GM12873 (cell line): ENCODE data around the gene MTMR1.
A peak's percentile ranks its signal among the peaks of the same experiment; 100 is the strongest.

ENCODE experiments used
- TF ChIP-seq, protein P1 (sequence below): IDR thresholded peaks from 2 replicates; pipeline ENCODE4 v1.5.1; 2012; ENCODE audit warnings: low read depth, mild to moderate bottlenecking, moderate library complexity, low read length, control low read depth; ENCODE audit not compliant: insufficient read depth; ENCODE audit errors: missing control alignments

MTMR1 gene

DNA sequence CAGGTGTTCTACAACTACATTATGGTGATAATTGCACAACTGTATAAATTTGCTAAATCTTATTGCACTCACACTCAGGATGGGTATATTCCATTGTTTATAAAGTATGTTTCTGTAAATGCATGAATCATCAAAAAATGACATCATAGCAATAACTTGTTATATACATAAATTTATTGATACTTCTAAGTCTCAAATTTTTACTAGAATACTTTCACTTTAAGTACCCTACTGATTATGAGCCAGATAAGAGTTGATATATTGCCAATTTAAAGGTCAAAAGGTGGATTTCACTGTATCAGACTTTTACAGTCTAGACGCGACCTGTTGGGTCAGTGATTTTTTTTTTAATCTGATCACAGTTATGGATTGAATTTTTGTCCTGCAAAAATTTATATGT is 37.4 kb upstream of the MTMR1 start:
- TF ChIP-seq, protein P1, sequence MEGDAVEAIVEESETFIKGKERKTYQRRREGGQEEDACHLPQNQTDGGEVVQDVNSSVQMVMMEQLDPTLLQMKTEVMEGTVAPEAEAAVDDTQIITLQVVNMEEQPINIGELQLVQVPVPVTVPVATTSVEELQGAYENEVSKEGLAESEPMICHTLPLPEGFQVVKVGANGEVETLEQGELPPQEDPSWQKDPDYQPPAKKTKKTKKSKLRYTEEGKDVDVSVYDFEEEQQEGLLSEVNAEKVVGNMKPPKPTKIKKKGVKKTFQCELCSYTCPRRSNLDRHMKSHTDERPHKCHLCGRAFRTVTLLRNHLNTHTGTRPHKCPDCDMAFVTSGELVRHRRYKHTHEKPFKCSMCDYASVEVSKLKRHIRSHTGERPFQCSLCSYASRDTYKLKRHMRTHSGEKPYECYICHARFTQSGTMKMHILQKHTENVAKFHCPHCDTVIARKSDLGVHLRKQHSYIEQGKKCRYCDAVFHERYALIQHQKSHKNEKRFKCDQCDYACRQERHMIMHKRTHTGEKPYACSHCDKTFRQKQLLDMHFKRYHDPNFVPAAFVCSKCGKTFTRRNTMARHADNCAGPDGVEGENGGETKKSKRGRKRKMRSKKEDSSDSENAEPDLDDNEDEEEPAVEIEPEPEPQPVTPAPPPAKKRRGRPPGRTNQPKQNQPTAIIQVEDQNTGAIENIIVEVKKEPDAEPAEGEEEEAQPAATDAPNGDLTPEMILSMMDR: no peak

DNA sequence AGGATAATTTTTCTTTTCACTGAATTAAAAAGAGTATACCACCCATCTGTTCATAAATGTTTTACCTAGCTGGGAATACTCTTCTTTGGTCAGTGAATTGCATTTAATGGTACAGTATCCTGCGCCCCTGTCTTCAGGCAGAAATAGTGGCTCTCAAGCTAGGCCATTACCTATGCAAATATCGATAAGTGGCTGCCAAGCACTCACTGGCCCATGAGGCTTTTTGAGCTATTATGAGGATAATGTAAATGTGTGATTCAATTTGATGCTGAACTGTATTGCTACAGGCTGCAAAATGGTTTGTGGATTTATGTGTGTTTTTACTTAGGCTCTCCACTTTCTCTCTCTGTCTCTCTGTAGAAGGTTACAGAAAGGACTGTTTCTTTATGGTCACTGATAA is 30.1 kb upstream of the MTMR1 start:
- TF ChIP-seq, protein P1: no peak

DNA sequence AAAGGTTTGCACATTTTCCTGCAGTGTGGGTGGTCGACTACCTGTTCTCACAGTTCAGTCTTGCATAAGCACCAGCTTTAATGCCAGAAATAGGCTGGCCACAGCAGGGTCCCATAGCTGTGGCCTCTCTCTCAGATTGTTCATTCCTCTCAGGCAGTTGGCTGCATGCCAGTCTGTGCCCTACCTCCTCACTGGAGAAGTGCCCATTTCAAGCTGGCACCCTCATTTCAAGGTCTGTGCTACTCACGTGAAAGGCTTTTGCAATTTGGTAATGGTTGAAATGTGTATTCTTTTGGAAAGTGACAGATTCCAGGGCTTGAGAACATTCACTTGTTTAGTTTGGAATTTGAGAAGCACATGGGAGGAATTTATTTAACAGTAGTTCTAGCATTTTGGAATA is 28.9 kb upstream of the MTMR1 start:
- TF ChIP-seq, protein P1: no peak

DNA sequence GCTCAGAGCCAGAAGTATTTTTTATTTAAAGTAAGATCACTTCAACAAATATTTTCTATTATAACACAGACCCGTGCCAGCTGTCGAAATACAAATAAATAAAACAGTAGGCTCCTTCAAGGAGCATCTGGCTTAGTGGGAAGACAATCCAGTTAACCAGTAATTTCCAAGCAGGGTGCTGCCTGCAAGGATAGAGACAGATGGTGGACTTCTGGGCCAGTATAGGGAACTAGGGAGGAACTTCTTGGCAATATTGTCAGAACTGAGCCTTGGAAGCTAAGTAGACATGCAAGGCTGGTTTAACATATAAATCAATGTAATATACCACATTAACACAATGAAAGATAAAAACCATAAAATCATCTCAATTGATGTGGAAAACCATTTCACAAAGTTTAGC is 17.0 kb upstream of the MTMR1 start:
- TF ChIP-seq, protein P1: no peak

DNA sequence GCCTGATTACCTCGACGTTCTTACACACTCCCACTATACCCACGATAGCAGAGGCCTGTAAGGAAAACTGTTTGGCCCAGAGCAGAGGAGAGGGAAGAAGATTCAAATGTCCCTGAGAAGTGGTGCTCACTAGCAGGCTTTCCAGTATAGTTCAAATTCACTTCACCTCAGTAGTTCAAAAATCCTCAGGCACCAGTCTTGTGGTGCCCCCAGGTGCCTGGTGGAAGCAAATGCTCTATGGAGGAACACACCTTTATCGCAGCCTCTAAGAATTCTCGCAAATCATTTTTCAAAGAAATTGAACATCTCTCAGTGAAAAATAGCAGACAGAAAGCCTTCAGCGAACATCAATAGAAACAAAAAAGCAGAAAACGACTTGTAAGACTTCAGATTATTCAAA is 12.2 kb upstream of the MTMR1 start:
- TF ChIP-seq, protein P1: peak; percentile 49

DNA sequence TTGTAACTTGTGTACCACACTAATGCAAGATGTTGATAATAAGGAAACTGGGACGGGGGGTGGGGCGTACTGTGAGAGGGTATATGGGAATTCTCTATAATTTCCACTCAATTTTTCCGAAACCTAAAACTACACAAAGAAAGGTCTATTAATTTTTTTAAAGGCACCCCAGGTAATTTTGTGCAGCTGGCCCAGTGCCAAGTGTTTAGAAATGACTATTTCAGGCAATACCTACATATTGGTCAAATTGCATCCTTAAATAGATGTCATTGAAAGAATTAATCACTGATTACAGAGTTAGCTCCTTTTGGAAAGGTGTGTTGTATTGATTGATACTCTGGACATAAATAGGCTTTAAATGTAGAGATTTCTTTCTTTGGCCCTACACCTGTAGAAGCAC is 10.1 kb upstream of the MTMR1 start:
- TF ChIP-seq, protein P1: no peak

DNA sequence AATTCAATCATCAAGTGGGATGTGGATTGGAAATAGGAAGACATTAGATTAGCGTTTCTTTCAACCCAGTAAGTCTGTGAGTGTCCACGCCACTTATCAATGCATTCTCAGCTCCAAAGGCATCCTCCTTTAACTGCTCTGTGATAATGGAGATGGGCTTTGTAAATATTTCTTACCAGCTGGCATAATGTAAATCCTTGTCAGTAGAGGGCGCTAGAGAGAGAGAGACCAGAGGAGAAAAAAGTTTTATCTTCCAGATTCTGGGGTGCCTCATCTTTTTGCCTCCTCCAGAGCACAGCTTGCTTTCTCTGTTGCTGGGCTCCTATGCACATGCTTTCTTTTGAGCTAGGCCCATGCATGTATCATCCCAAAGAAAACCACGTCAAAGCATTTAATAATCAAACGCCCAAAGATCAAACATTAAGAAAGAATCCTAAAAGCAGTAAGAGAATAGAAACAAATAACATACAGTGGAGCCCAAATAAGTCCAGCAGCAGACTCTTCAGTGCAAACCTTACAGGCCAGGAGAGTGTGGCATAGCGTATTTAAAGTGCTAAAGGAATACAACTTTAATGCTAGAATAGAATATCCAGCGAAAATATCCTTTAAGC is 9.6 kb upstream of the MTMR1 start:
- TF ChIP-seq, protein P1: peak; percentile 65
